GM23248 (cell line): ENCODE results near the gene MEIS2.

Experiments used
- EZH2 ChIP-seq: fragments of 200-600 bp; sonication (generic); IDR thresholded peaks from 2 replicates; pipeline ENCODE4 v1.6.1; 2018; ENCODE audit warnings: antibody characterized with exemption, mild to moderate bottlenecking; ENCODE audit not compliant: insufficient read depth, poor library complexity, severe bottlenecking
- EZH2phosphoT487 ChIP-seq: fragments of 200-600 bp; sonication (generic); IDR thresholded peaks from 2 replicates; pipeline ENCODE4 v1.6.1; 2018; ENCODE audit warnings: antibody characterized with exemption, moderate library complexity, mild to moderate bottlenecking, low read depth; ENCODE audit not compliant: insufficient read depth

GRCh38 chr15:37004373-37004869 lies 95.9 kb downstream of the MEIS2 start:
- TF ChIP-seq EZH2 (no peak), EZH2phosphoT487 (no peak)
